HG02678 (cell line): ENCODE data around the gene CDH15.
"Not testable (repeated sequence)": the region's sequence is repeated elsewhere in the genome, so short reads cannot be mapped to it uniquely, and the experiment has no call there.

Source experiments
- ATAC-seq: cut with Tn5 transposase; IDR thresholded peaks from one replicate; pipeline ENCODE4 v1.9.1; 2021; ENCODE audit warnings: mild to moderate bottlenecking, moderate library complexity; ENCODE audit not compliant: unreplicated experiment

Gene CDH15

DNA sequence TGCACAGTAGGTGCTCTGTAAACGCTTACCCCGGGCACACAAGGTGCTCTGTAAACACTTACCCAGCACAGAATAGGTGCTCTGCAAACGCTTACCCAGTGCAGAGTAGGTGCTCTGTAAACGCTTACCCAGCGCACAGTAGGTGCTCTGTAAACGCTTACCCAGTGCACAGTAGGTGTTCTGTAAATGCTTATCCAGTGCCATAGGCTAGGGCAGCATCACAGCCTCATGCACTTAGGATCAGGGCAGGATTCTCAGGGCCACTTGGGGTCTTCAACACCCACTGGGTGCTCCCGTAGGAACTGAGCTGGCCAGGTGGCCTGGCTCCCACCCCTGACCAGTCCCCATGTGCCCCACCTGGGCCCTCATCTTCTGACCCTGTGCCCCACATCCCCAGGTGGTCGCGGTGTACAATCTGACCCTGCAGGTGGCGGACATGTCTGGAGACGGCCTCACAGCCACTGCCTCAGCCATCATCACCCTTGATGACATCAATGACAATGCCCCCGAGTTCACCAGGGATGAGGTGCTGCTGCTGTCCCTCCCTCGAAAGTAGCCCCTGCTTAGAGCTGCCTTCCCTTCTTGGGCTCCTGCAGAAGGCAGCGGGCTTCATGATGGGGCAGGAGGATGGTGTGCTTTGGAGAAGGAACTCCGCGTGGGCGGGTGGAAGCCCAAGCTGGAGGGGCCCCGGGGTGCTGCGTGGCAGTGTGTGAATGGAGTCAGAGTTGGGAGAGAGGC is 15.7 kb downstream of the CDH15 start:
- ATAC-seq = no peak

DNA sequence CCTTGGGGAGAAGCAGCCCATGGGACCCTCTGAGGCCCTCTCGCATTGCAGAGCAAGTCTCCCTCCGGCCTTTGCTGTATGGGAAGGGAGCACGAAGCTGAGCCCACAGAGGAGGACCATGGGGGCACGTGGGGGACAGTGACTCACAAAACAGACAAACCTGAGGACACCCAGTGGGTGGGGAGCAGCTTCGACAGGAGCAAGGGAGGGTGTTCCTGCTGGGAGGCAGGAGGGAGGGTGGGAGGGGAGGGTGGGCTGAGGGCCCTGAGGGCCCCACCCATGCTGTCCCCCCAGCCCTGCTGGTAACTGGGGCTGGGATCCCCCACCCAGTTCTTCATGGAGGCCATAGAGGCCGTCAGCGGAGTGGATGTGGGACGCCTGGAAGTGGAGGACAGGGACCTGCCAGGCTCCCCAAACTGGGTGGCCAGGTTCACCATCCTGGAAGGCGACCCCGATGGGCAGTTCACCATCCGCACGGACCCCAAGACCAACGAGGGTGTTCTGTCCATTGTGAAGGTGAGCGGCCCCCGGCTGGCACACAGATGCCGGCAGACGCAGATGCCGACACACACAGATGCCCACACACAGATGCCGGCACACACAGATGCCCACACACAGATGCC is 16.3 kb downstream of the CDH15 start:
- ATAC-seq = no peak

DNA sequence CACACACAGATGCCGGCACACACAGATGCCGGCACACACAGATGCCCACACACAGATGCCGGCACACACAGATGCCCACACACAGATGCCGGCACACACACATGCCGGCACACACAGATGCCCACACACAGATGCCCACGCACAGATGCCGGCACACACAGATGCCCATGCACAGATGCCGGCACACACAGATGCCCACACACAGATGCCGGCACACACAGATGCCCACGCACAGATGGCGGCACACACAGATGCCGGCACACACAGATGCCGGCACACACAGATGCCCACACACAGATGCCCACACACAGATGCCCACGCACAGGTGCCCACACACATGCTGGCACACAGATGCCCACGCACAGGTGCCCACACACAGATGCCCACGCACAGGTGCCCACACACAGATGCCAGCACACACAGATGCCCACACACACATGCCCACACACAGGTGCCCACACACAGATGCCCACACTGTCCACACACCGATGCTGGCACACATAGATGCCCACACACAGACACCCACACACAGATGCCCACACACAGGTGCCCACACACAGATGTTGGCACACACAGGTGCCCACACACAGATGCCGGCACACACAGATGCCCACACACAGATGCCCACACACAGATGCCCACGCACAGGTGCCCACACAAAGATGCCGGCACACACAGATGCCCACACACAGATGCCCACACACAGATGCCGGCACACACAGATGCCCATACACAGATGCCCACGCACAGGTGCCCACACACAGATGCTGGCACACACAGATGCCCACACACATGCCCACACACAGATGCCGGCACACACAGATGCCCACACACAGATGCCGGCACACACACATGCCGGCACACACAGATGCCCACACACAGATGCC is 17.2 kb downstream of the CDH15 start:
- ATAC-seq = not testable (repeated sequence)

DNA sequence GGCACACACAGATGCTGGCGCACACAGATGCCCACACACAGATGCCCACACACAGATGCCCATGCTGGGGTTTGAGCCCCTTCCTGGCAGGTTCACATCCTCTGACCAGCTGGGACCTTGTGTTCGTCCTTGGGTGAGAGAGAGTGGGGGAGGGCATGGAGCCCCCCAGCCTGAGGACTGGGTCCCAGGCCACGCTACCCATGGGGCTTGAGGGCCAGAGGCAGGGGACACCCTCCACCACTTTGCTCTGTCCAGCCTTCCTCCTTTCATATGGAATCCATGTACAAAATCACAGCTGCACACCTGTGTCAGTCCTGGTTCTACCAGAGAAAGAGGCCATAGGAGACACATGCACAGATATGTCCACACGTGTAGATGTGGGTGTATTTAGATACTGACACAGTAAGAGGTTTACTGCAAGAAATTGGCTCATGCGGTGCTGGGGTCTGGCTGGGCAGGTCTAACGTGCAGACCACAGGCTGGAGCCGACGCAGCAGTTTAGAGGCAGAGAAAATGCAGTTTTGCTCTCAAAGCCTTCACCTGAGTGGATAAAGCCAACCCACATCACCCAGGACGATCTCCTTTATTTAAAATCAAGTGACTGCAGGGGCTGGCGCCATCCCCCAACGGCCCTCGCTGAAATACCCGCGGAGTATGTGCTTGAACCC is 17.9 kb downstream of the CDH15 start:
- no peak for ATAC-seq

DNA sequence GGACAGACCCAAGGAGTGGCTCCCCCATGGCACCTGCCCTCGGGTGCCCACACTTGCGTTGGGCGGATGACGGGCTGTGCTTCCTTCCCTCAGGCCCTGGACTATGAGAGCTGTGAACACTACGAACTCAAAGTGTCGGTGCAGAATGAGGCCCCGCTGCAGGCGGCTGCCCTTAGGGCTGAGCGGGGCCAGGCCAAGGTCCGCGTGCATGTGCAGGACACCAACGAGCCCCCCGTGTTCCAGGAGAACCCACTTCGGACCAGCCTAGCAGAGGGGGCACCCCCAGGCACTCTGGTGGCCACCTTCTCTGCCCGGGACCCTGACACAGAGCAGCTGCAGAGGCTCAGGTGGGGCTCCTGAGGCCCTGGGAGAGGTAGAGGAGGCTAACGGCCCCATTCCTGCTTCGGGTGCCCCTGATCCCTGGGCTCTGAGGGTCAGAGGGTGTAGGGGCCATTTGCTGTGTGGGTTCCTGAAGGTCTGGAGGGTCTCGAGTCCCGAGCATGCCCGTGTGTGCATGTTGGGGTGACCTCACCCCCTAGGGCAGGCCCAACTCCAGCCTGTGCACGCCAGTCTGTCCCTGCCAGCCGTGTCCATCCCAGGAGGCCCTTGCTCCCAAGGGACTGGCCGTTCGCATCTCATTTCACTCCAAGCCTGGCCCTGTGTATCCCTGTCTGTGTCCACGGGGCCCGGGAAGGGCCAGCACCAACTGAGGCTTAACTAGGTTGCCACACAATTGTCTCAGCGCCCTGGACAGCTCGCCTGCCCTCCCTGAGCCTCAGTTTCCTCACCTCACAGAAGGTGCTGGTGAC is 18.8 kb downstream of the CDH15 start:
- no peak for ATAC-seq

DNA sequence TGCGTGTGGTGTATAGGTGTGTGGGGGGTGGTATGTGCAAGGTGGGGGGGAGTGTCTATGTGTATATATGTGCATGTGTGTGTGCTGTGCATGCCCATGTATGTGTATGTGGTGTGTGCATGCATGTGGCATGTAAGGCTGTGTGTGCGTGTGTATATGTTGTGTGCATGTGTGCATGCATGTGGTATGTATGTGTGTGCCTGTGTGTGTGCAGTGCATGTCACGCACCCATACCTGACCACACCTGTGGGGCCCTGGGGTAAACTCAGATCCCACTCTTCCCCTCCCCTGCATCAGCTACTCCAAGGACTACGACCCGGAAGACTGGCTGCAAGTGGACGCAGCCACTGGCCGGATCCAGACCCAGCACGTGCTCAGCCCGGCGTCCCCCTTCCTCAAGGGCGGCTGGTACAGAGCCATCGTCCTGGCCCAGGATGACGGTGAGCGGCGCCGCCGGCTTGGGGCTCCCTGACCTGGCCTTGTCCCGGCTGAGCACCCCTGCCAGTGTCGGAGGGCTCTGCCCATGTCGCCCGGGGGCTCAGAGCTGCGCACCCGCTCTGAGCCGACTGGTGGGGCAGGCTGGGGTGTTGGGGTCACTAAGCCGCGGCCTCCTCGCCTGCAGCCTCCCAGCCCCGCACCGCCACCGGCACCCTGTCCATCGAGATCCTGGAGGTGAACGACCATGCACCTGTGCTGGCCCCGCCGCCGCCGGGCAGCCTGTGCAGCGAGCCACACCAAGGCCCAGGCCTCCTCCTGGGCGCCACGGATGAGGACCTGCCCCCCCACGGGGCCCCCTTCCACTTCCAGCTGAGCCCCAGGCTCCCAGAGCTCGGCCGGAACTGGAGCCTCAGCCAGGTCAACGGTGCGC is 19.7 kb downstream of the CDH15 start:
- ATAC-seq = no peak

DNA sequence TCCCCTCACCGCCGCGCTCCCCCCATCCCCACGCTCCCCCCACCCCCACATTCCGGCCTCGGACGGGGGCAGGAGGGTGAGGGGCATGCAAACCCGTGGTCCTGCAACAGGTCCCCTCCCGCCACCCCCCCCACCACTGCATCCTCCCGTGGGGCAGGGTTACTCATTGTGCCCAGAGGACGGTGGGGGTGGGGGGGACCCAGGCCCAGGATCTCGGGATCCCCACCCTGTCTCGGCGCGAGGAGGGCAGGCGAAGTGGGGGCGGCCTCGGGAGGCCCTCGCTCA is 20.3 kb downstream of the CDH15 start:
- ATAC-seq = no peak

DNA sequence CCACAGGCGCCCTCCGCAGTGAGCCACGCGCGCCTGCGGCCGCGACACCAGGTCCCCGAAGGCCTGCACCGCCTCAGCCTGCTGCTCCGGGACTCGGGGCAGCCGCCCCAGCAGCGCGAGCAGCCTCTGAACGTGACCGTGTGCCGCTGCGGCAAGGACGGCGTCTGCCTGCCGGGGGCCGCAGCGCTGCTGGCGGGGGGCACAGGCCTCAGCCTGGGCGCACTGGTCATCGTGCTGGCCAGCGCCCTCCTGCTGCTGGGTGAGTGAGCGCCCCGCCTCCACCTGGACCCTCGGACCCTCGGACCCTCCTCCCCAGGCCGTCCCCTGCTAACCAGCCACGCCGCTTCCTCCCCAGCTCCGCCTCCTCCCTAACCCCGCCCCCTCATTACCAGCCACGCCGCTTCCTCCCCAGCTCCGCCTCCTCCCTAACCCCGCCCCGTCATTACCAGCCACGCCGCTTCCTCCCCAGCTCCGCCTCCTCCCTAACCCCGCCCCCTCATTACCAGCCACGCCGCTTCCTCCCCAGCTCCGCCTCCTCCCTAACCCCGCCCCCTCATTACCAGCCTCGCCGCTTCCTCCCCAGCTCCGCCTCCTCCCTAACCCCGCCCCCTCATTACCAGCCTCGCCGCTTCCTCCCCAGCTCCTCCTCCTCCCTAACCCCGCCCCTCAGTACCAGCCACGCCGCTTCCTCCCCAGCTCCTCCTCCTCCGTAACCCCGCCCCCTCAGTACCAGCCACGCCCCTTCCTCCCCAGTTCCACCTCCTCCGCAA is 20.8 kb downstream of the CDH15 start:
- ATAC-seq = peak; percentile 47

DNA sequence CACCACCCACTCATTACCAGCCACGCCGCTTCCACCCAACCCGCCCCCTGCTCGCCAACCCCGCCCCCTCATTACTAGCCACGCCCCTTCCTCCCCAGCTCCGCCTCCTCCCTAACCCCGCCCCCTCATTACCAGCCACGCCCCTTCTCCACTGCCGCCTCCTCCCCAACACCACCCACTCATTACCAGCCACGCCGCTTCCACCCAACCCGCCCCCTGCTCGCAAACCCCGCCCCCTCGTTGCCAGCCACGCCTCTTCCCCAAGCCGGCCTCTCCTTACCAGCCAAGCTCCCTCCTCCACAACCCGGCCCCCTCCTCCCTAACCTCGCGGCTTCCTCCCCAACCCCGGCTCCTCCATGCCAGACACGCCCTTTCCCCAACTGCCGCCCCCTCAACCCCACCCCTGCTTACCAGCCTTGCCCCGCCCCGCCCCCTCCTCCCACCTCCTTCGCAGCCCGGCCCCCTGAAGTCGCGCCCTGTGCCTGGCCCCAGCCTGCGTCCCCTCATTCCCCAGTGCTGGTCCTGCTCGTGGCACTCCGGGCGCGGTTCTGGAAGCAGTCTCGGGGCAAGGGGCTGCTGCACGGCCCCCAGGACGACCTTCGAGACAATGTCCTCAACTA is 21.5 kb downstream of the CDH15 start:
- ATAC-seq = no peak

DNA sequence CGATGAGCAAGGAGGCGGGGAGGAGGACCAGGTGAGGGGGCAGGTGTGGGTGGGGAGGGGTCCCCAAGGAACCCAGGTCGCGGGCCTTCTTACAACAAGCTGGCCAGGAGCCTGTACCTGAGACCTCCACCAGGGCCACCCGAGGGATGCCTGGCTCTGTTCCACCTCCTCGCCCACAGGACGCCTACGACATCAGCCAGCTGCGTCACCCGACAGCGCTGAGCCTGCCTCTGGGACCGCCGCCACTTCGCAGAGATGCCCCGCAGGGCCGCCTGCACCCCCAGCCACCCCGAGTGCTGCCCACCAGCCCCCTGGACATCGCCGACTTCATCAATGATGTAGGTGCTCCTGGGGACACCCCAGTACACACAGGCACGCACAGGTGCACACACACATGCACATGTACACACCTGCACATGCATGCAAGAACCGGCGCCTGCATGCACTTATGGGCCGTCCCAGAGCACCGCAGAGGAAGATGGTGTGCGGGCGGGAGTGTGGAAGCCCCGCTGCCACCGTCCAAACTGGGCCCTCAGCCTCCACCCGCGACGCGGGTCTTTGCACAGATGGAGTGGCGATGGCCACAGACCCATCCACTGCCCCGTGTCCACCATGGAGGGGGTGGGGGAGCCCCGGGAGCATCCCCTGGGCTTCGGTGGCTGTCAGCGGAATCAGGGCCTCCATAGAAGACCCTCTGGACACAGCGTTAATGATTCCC is 22.2 kb downstream of the CDH15 start:
- no peak for ATAC-seq

DNA sequence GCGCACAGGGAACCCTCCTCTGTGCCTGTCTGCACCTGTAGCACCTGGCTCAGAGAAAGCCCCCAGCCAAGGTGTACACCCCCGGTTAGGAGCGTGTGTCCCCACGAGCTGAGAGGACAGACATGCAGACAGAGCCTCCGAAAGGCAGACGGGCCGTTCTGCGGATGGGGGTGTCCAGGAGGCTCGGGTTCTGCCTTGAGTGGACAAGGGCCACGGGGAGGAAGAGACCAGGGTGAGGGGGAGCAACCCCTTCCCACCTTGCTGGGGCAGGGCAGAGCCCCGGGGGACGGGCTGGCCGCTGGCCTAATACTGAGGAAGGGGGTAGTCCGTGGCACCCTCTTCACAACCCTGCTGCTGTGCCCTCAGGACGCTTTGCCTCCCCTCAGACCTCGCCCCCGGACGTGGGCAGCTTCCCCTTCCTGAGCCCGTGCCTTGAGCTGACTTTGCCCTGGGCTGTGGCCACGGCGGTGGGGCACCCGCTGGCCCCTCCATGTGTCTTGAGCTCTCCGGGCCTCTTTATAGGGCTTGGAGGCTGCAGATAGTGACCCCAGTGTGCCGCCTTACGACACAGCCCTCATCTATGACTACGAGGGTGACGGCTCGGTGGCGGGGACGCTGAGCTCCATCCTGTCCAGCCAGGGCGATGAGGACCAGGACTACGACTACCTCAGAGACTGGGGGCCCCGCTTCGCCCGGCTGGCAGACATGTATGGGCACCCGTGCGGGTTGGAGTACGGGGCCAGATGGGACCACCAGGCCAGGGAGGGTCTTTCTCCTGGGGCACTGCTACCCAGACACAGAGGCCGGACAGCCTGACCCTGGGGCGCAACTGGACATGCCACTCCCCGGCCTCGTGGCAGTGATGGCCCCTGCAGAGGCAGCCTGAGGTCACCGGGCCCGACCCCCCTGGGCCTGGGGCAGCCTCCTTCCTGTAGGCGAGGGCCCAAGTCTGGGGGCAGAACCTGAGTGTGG is 23.1 kb downstream of the CDH15 start:
- ATAC-seq = no peak

DNA sequence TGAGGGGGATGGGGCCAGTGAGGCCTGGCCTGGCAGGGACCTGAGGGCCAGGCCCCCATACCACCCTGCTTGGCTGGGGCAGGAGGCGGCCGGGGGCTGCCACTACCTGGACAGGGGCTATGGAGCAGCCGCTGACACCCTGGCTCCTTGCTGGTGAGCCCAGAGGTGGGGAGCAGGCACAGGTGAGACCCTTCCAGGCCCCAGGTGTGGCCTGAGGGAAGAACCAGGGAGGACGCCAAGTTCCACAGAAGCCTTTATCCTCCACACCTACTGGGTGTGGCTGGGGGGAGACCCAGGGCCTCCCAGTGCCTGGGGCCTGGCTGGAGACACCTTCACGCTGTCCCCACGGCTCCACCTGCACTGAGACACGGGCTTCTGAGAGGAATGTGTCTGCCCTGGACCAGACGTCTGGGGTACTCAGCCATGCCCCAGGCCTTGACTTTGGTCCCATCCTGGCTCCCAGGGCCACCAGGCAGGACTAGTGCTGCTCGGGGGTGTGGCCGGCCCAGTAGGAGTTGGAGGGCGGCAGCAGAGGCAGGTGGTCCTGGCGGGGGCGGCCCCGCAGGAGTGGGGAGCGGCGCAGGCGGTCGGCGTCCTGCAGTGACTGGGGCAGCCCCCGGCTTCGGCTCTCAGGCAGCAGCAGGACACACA is 24.1 kb downstream of the CDH15 start:
- ATAC-seq = no peak

DNA sequence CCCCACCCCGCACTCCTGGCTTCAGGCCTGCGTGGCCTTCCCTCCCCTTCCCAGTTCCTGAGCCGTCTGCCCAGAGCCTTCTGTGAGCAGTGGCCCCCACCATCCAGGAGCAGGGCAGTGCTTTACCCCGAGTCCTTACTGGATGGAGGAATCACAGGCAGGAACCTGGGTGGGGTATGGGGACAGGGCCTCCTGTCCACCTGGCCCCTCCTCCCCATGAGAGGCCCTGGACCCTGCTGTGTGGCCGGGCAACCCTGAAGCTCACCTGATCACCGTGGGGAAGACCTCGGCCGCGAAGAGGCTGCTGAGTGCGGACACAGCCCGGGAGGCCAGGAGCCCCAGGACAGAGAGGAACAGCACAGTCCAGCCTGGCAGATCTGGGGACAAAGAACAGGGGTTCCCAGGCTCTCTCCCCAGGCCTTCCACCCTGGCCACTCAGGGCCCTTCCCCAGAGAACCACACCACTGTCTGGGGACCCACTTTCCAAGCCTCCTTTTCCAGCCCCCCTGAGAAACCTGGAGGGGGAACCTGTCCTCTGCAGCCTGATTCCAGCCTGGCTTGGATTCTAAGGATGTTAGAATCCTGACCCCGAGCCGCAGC is 25.6 kb downstream of the CDH15 start:
- no peak for ATAC-seq

DNA sequence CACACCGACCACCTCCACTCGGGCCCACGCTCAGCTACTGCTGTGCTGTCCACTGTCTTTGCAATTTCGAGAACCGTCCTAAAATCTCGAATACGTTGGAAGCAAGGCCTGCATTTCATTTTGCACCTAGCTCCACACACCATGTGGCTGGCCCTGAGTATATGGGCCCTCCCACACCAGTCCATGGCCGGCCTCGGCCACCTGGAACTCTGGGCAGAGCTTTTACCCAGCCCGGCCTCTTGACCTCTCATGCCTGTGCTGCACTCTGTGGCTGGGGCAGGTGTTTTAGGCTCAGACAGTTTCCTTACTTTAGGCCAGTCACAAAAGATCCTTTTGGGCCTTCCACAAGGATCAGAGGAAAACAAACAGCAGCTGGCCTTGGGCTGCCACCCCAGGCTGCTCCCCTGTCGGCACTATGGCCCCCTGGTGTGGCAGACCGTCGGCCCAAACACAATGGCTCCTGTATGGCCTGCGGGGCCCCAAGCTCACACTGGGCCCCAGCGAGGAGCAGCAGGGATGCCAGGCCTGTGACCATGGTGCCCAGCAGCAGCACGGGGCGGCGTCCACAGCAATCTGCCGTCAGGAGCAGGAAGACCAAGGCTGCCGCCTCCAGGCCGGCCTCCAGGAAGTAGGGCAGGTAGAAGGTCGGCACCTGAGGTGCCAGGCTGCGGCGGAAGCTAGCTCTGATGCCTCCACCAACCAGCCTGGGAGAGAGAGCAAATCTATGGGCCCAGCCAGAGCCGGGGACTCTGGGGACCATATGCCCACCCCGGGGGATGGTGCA is 26.3 kb downstream of the CDH15 start:
- ATAC-seq = no peak
